Kidney tubule cell (primary cell): ENCODE results near the gene TMEM202.
"Not testable (repeated sequence)": the region's sequence is repeated elsewhere in the genome, so short reads cannot be mapped to it uniquely, and the experiment has no call there.

Source experiments
- DNase-seq: peaks from one replicate; pipeline ENCODE4 v3.0.0-alpha.2; 2018; ENCODE audit warnings: low spot score

TMEM202 gene, protein sequence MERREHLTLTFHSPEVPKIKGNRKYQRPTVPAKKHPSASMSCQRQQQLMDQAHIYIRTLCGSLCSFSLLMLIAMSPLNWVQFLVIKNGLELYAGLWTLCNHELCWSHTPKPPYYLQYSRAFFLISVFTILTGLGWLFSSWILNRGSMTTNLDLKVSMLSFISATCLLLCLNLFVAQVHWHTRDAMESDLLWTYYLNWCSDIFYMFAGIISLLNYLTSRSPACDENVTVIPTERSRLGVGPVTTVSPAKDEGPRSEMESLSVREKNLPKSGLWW

DNA sequence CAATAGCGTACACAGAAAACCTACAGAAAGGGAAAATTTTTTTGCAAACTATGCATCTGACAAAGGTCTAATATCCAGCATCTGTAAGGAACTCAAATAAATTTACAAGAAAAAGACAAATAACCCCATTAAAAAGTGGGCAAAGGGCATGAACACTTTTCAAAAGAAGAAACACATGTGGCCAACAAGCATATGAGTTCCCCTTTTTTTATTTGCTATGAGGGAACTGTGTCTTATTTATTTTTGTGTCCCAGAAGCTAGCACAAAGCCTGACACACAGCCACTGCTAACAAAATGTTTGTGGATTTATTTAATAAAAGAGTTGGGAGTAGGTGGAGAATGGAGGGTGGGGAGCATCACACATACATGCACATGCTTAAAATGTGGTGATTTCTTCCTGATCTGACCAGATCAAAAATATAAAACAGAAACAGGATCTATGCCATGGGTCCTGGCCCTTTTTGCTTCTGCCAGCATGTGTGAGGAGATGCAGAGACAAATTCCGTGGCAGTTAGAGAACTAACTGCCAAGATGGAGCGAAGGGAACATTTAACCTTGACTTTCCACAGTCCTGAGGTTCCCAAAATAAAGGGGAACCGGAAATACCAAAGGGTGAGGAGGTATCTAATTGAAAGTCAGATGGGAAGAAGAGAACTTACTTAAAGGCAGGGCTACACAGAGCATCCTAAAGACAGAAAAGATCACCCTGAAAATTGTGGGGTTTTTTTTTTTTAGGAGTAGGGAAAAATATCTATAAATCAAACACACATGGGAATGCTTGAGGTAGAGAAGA is at the start of gene TMEM202:
Gene TMEM202, plus strand, starts transcription at position 510 of the 793 bp plus-strand sequence. Its CDS starts 22 bp downstream, at position 532.
- DNase-seq: no peak

DNA sequence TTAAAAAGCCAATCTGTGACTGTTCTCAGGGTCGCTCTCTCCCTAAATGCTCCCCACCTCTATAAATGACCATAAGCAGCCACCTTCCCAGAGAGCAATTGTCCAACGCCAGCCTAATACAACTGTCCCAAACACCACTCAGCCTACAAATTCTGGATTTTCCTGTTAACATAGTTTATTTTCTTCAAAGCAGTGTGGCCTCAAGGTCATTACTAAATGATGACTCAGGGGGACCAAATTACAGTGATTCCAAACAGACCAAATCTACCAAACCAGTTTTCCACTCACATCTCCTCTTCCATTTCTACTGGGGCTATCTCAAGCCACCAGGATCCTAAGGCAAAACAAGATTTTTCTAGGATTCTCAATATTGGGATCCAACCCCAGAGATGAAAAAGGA is 44.8 kb upstream of the TMEM202 start:
- no peak for DNase-seq

DNA sequence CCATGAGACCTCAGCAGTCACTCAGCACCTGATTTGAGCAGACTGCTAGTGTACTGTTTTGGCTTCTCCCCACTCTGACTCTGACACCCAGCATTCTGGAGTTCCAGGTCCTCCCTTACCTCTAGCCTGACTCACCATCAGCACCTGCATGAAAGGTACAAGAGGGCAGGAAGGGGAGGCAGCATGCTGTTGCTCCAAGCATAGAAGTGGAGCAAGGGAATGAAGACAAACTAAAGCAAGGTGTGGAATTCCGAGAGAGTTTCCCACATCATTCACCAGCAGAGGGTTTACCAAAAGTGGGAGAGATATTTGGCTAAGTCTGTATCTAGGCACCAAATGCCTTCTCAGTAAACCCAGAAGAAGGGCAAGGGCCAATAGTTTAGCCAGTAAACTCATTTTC is 43.6 kb upstream of the TMEM202 start:
- DNase-seq: no peak

DNA sequence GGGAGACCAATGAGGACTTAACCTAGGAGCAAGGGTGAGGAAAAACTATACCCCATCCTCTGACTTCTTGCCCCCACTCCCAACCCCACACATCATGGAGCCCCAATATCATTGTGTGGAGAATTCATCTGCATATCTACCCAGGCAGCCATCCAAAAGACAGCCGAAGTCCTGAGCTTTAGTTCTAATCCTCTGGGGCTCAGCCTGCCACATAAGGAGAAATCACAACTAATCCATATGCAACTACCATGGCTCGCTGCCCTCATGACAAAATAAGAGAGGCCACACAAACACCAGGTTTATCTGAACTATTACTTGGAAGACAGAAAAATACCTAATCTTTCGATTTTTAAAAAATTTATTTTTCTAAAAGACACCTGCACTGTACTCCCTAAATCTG is 40.0 kb upstream of the TMEM202 start:
- DNase-seq: no peak

DNA sequence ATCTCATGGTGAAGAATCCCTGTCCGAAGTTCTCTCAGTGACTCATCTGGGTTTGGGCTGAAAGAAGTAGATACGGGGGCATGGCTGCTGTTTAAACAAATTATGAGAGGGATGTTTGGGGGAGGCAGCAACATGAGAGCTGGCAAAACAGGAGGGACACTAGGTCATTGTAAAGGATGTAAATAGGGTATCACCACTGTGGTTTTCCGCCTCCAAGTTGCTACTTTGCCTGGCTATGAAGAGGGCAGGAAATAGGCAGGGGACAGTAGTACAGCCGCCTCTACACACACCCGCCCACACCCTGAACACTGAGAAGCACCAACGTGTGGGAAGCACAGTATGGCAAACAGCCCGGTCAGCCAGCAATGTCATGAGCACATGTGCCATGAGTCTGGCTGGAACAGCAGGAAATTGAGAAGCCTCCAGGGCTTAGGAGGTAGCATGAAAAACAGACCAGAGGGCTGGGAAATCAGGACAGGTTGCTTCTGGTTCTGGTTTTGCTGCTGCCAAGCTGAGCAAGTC is 39.4 kb upstream of the TMEM202 start:
- DNase-seq: peak; percentile 47

DNA sequence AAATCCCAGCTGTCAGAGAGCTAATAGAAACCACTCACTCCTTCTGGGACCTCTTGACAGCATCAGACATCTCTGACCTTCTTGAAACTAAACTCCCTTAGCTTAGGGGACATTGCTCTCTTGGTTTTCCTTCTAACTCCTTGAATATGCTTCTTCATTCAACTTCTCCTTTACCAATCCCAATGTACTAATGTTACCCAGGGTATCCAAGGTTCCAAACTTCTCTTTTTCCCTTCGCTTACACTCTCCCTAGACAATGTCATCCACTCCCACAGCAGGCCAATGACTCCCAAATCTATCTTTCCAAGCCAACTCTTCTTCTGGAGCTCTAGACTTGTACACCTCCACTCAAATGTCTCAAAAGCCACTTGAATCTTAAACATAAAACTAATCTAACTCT is 36.9 kb upstream of the TMEM202 start:
- no peak for DNase-seq

DNA sequence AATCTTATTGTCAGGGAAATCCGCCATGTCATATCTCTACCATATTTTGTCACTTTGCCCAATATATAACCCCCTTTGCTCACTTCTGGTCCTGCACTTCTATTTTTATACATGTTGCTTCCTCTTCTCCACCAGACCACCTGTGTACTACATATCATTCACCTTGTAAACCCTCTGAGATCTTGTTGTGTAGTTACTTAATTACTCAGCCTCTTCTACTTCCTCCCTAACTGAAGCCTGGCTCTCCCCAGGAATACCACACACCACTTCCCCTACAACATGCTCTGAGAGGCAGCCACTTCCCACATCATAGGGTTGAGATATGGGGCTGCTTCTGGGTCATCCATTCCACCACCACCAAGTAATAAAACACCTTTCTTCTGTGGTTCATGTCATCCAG is 32.3 kb upstream of the TMEM202 start:
- peak; percentile 49 for DNase-seq

DNA sequence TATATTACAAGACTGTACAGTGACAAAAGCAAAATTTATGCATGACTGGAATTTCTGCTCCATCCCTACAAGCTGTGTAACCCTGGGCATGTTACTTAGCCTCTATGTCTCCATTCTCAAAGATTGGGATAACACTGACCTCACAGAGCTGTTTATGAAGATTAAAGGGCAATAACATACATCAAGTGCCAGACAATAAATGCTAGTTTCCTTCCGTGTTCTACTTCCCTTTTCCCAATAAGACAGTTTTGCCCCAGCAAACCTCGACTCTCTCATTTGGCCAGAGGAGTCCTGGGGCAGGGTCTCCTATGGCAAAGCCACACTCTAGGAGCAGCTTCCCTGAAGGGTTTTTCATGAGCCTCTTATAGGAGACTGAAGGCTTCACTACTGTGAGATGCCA is 29.8 kb upstream of the TMEM202 start:
- no peak for DNase-seq

DNA sequence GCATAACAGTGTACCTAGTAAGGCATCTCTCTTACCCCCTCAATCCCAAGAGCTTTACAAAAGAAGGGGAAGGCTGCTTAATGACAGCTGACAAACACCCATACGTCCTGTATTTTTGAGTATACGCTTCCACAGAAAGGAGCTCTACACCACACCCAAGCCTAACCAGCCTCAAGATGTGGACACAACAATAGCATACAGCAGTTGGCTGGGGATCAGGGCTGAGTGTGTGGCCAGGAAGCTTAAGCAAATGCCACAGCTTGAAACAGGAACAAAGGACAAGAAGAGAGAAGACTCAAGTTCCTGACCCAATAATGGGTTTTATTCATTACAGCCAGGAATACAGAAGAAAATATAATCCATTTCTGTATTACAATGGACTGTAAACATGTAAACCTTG is 29.2 kb upstream of the TMEM202 start:
- peak; percentile 23 for DNase-seq

DNA sequence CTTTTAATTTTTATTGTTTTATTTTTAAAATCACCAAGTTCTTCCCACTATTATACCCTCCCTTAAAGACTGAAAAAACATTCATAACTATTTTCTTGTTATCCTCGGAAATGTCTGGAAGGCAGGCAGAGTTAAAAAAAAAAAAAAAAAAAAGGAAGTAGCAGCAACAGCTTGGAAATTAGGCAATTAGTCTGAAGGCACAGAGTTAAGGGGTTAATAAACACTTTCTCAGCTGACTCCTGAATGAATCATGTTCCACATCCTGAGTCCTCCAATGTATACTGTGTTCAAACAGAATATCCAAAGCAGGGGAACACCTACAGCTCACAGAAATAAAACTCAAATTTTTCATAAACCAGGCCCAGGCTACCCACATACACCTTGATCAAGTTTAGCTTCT is 28.1 kb upstream of the TMEM202 start:
- DNase-seq: peak; percentile 56

DNA sequence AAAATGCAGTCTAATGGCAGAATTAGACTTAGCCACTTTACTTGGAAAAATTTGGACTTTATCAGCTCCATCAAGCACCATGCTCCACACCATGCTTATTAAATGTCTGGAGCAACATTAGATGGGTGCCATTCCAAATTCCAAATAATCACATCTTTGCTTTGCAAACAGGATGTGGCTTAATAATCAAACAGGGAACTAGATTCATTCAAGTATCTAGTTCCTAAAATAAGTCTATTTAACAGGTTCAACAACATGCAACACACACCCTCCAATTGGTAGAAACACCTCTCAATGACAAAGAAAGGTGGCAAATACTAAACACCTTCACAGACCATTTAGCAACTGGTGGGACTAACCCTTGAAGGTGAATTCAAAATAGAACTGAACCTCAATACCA is 25.7 kb upstream of the TMEM202 start:
- DNase-seq: no peak

DNA sequence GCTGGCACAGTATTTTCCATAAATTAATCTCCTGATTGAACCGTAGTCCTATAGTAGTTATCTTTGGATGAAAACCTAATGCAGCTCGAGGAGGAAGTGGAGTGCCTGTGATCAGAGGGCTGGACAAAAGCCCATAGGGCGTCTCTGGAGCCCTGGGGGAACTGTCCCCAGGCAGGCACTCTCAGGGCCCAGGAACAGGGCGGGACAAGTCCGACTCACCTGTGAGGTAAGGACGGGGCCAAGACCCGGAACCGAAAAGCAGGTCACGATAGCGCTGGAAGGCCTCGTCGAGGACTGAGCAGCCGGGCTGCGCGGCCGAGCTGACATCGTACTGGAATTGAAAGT is 22.6 kb upstream of the TMEM202 start:
- DNase-seq: peak; percentile 84

DNA sequence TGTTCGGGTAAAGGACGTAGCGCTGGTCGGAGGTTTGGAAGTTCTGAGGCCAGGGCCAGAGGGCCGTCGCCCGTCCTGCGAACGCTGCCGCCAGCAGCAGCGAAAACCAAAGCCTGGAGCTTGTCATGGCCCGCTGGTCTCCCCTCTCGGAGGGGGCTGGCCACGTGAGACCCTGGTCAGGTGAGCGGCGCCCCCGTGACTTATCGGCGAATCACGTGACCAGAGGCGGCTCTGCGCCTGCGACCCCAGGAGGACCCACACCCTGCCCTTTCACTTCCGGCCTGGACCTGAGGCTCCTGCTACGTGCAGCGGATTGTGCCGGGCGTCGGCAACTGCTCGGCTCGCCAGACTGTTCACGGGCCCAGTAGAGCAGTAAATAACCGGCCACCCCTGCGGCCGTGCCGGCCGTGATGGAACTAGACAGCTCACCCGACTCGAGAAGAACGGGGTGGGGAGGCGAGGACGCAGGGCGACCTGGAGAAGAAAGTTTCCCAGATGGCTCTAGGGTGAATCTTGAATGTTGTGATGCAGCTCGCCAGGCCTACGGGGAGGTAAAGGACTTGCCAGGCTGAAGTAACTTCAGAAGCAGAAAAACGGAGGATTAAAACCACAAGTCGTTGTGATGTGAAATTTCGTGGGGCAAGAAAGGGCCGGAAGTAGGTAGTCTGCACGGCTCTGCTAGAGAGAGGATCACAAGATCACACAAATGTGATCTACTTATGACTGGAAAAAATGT is 22.1 kb upstream of the TMEM202 start, which contains the start of gene HEXA:
Gene HEXA, minus strand, starts transcription at position 169 of the 736 bp plus-strand sequence. Its CDS starts 42 bp downstream, at position 127.
- DNase-seq: peak; percentile 93

DNA sequence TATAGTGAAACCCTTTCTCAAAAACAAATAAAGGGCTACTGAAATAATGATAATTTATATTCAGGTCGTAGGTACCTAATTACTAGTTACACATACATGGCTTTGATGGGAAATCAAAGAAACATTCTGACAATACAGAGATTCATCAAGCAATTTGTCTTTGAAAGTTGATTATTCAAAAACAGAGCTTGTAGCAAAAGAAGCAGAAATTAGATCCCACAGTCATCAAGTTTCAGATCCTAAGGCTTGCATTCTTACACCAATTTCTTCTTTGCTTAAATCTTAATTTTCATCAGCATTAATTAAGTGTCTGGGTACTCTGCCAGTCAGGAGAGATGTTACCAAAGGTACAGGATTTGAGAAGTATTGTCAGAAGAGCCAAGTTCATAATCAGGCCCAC is 20.8 kb upstream of the TMEM202 start:
- no peak for DNase-seq

DNA sequence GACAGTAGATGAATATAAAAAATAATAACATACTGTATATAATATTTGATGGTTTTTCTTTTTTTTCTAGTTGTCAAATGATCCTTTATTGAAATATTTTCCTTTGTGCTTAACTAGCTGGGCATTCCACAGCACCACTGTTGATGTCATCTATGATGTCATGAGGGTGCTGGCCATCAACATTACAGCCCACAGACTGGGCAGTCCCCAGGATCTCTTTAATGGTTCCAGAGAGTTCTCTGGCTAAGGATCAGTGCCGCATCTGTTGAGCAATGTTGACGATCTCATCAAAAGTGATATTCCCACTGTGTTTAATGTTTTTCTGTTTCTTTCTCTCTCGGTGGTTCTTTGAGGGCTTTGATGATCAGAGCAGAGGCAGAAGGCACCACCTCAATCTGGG is 19.0 kb upstream of the TMEM202 start:
- not testable (repeated sequence) for DNase-seq

DNA sequence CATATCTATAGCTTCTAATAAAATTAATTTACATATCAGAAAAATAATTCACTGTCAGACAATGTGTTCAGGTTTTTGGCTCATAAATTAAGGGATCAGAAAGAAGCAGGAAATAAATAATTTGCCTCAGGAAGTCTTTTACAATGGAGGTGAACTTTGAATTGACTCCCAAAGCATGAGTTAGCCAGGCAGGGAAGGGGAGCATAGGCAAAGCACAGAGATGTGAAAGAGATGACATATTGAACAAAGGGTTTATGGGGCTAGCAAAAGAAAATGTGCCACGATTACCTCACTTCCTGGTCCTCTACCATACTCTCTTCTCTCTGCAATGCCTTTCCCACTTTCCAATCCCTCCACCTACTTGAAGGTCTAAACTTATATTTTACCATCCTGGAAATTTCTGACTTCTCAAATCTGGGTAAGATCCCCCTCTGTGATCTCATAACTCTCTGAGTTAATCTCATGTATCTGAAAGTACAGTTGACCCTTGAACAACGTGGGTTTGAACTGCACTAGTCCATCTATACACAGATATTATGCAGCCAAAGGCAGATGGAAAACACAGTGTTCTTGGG is 18.2 kb upstream of the TMEM202 start:
- no peak for DNase-seq

DNA sequence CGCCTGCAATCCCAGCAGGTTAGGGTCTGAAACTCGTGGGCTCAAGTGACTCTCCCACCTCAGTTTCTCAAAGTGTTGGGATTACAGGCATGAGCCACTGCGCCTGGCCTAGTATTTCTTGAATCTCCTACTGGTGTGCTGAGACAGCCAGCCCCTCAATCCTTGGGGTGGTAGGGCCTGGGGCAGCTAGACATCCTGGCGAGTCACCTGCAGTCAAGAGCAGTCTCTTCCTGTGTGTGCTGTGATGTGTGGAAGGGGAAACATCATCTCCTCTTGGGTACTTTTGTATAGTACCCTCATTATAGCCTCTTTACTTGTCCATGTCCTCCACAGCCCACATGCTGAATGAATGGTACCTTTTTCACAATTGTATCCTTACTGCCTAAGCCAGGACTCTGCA is 17.4 kb upstream of the TMEM202 start:
- peak; percentile 61 for DNase-seq

DNA sequence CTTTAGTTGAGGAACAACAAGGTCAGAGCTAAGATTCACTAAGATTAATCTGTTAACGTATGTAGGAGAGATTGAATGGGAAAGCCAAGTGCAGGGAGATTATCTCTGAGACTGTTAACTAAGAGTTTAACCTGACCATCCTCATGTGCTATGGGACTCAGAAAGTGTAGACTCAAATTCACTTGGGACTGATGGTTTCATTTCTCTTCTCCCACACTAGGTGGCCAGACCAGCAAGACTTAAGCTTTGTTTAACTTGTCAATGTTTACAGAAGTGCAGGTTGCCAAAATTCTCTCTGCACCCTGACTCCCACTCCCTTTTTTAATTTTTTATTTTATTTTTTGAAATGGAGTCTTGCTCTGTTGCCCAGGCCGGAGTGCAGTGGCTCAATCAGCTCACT is 16.0 kb upstream of the TMEM202 start:
- DNase-seq: no peak

DNA sequence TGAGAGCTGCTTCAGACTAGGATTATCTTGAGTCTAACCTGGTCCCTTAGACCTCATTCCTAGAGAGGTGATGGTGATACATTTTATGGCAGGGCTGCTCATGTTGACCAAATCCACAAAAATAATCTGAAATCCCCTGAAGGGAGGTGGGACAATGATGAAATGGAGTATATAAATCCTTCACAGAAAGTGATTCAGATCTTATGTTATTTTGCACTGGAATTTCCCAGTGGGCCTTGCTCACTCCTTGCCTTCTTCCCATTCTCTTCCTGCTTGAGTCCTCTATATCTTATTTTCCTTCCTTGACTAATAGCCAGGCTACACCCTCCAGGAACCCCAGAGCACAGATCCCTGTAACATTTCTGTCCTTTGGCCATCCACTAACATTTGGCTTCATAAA is 10.4 kb upstream of the TMEM202 start:
- DNase-seq: peak; percentile 45

DNA sequence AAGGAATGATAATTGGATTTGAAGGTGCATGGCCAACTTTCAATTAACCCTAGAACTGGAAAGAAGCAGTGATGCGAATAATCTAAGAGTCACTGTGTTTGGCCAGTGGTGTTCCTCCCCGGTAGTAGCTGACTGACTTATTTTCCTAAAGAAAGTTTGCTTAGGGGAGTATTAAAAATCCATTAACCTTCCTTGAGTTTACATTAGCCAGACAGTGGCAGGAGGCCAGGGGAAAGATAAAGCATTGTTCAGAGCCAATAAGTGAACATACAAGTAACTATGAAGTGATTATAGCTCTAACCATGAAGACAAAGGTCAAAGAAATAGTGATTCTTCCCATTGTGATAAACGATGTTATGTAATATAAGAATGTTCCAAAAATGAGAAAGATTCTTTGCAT is 8.9 kb upstream of the TMEM202 start:
- DNase-seq: peak; percentile 43

DNA sequence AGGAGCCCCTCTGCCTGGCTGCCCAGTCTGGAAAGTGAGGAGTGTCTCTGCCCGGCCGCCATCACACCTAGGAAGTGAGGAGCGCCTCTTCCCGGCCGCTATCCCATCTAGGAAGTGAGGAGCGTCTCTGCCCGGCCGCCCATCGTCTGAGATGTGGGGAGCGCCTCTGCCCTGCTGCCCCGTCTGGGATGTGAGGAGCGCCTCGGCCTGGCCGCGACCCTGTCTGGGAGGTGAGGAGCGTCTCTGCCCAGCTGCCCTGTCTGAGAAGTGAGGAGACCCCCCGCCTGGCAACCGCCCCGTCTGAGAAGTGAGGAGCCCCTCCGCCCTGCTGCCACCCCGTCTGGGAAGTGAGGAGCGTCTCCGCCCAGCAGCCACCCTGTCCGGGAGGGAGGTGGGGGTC is 1.8 kb upstream of the TMEM202 start:
- not testable (repeated sequence) for DNase-seq

DNA sequence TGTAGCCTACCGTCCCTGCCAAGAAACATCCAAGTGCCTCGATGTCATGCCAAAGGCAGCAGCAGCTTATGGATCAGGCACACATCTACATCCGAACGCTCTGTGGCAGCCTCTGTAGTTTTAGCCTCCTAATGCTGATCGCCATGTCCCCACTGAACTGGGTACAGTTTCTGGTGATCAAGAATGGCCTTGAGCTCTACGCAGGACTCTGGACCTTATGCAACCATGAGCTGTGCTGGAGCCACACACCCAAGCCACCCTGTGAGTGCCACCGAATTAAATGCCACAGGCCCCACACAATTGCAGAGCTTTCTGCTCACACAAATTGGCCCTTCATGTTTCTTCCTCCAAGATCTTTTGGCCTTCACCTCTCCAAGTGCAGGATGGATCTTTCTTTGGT is 543 bp downstream of the TMEM202 start:
- DNase-seq: no peak
